GM12801 (cell line): Measurements from ENCODE around the gene LRRC7.

Source experiments
- TF ChIP-seq, protein P1 (sequence below): IDR thresholded peaks from one replicate; pipeline ENCODE4 v1.5.1; 2011; ENCODE audit warnings: control low read depth; ENCODE audit not compliant: insufficient read length; ENCODE audit errors: extremely low read depth

Gene LRRC7

DNA sequence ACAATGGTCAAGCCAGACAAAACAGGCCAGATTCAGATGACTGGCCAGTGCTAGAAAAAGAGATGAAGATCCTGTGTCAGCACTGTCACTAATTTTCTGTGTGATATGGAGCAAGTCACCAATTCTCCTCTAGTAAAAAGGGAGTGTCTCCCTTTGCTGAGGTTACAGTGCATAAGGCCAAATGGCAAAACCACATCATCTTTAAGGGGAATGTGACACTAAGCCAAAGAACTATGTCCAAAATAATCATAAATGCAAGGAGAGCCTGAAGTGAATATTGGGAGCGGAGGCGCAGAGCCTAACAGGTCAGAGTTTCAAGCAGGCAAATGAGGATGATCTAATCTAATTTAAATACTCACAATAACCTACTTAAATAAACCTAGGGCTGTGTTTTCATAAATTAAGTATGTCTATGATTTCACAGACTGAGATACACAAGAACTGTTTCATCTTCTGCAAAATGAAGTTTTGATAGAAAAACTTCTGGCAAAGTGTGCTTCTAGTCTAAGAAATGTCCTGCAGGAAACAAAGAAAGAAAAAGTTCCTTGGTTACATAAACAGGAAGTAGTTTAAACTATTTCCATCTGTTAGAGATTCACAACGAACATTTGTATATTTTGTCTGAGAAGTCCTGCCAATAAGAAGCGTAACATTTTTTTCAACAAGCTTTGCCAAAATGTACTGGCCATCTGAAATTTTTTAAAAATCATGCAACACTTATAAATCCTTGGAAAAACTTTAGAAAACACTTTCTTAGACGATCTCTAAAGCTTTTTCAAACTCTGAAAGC, 347.4 kb downstream of the LRRC7 start:
- TF ChIP-seq, protein P1, sequence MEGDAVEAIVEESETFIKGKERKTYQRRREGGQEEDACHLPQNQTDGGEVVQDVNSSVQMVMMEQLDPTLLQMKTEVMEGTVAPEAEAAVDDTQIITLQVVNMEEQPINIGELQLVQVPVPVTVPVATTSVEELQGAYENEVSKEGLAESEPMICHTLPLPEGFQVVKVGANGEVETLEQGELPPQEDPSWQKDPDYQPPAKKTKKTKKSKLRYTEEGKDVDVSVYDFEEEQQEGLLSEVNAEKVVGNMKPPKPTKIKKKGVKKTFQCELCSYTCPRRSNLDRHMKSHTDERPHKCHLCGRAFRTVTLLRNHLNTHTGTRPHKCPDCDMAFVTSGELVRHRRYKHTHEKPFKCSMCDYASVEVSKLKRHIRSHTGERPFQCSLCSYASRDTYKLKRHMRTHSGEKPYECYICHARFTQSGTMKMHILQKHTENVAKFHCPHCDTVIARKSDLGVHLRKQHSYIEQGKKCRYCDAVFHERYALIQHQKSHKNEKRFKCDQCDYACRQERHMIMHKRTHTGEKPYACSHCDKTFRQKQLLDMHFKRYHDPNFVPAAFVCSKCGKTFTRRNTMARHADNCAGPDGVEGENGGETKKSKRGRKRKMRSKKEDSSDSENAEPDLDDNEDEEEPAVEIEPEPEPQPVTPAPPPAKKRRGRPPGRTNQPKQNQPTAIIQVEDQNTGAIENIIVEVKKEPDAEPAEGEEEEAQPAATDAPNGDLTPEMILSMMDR: no peak

- TF ChIP-seq, protein P1: no peak
These were observed 351.6 kb downstream of the LRRC7 start for GRCh38 chr1:69919129-69919921.

DNA sequence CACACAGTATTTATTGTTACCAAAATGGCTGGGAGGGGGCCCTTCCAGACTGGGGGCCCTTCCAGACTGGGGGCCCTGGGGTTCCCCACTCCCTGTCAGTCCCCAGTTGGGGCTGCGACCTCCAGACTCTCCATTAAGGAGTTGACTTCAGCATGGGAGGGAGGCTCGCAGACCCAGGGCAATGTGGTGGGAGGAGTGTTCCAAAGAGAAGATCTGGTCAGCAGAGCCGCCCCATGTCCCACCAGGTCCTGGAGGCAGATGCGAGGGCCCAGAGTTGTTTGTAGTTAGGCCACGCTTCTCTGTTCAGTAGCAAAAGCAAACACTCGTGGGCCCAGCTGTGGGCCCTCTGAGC, 352.2 kb downstream of the LRRC7 start:
- TF ChIP-seq, protein P1: no peak

DNA sequence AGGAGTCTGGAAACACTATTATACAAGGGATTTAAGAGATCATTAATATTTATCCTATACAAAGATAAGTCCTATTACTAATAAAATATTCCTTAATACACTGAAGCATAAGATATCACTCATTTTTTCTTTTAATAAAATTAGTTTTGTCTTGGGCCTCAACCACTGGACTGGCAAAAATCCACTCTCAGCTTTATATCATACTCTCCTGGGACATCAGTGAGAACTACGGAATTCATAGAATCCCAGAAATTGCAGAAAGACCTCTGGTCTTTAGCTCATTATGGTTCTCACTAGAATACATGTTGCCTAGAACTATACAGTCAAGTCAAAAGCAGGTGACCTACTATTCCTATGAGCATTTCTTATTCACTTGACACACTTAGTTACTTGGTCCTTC, 352.7 kb downstream of the LRRC7 start:
- TF ChIP-seq, protein P1: no peak

- TF ChIP-seq, protein P1: no peak
These were observed 353.8 kb downstream of the LRRC7 start for GRCh38 chr1:69921486-69921885.

DNA sequence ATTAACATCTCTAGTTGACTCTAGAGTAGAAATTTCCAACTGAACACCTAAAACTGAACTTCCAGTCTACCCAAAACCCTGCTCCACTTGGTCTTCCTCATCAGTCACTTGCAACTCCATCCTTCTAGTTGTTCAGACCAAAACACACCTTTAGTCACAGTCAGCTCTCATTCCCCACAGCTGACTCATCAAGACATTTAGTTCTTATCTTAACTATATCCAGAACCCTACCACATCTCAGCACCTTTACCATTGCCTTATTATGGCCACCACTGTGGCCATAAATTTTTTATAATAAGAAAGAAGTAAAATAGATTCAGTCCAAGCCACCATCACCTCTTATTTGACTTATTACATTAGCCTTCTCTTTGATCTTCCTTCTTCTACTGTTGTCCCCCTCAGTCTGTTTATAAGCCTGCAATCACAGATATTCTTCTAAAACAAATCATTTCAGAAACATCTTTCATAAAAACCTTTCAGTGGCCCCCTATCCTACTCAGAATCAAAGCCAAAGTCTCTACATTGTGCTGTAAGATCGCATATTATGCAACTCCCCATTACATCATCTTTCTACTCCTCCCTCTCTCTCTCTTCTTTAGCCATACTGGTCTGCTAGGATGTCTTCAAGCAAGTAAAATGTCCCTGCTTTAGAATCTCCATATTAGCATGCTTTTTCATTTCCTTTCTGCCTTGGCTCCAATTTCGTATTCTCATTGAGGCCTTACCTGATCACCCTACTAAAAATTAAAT, 361.8 kb downstream of the LRRC7 start:
- TF ChIP-seq, protein P1: no peak

GRCh38 chr1:69930396-69930795, 362.7 kb downstream of the LRRC7 start:
- TF ChIP-seq, protein P1: no peak
